Endometrial microvascular endothelial cells (primary cell): Measurements from ENCODE around the gene TRIM8. TPM values are rescaled to one million over a fixed set of nuclear protein-coding genes. Genes with fewer than 3 reads are reported as not detected.

Experiments used
- in situ Hi-C: cut with HindIII; loops from 2 replicates; pipeline ENCODE4 v1.10.0; 2017; ENCODE audit warnings: low sequenced_read_pairs, low pct_unique_long_range_greater_than_20kb; ENCODE audit errors: inconsistent ontology term
- total RNA-seq: library from RNA; depleted of rRNA; stranded (reverse); fragments of >200 nt; gene quantifications from one replicate; pipeline ENCODE4 v1.2.3, GENCODE V29; 2015; ENCODE audit errors: inconsistent ontology term

TRIM8 gene
- total RNA-seq, 1 donor from 2014 or later, result 161 TPM

- in situ Hi-C loops, result no loop called here
These were observed 31.0 kb upstream of the TRIM8 start for GRCh38 chr10:102613286-102613685.

GRCh38 chr10:102613785-102614184 is 30.5 kb upstream of the TRIM8 start:
- in situ Hi-C loops, result no loop called here

- in situ Hi-C loops, result no loop called here
These were observed 29.4 kb upstream of the TRIM8 start for GRCh38 chr10:102614888-102615287.

DNA sequence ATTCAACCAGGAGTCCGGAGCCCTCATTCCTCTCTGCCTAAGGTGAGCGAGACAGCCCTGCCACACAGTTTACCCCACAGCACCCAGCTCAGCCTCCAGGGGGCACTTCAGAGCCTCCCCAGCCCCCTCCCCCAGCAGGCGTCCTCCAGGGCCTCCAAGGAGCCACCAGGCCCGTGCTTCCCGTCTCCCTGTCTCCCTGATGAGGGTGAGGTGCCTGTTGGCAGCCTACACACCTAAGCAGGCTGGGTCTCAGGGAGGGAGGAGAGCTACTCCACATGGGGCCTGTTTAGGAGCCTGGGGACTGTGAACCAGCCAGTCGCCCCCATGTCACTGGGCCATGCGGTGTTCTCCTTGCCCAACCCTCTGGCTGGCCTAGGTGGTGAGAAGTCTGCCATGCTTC is 28.9 kb upstream of the TRIM8 start:
- in situ Hi-C loops, result no loop called here

DNA sequence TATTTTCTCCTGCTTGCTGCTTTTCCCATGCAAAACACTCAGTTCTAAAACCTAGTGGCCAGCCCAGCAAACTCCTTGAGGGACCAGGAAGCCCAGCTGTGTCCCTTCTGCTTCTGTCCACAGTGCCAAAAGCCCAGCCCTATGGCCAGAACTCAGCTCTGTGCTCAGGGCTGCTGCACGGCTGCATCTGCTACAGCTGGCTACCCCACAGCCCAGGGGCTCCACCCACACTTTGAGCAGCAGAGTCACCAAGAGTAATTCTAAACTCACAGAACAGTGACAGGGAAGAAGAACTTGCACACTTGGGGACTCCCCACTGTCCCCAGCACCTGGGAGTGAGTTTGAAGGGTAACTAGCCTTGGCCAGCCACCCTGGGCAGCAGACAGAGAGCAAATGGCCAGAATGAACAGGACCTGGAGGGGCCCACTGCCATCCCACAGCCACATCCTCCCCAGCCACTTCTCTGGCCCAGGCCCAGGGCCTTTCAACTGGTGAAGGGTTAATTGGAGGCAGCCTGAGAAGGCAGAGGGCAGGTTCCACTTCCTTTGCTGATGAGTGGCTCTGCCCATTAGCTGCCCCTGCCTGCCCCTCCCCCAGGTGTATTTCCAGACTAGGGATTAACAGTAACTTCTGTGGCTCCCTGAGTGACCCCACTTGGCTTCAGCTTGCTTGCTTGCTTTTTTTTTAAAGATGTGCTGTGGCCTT is 28.1 kb upstream of the TRIM8 start:
- in situ Hi-C loops, result no loop called here

DNA sequence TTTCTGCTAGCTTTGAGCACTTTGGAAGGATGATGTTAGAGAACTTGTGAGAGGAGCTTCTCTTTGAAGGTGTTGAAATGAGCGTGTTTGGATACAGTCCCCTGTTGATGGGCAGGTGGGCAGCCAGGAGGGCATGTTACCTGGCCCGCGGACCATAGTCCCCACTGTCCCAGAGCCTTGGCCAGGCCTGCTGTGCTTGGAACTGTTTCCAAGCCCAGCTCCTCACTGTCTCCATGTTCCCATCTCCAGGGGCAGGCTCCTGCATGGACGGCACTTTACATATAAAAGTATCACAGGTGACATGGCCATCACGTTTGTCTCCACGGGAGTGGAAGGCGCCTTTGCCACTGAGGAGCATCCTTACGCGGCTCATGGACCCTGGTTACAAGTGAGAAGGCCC is 27.2 kb upstream of the TRIM8 start:
- in situ Hi-C loops, result no loop called here

- in situ Hi-C loops, result no loop called here
These were observed 26.5 kb upstream of the TRIM8 start for GRCh38 chr10:102617816-102618215.

DNA sequence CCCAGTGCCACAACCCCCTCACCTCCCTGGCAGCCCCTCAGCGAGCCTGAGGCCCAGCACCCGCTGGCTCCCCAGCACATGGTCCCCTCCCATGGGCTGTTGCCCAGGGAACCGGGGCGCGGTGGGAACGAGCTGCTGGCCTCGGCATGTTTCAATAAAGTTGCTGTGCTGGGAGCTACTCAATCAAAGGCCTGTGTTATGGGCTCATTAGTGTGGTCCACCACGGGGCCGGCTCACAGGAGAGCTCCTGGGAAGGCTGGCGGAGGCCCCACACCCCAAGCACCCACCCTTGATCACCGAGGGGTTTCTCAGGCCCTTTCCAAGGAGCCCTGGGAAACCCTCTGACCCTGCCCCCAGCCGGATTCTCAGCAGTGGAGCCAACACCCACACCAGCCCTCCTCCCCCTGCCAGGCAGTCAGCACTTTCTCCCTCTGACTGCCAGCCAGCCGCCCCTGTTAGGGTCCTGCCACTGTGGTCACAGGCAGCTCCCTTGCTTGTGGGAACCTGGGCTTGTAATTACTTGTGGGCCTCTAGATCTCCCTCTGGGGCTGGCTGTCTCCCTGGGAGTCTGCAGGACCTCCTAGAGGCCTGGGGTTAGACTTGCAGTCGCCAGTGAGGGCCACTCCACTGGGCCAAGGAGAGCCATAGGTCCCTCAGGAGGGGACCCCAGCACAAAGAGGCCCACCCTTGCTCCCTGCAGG is 24.8 kb upstream of the TRIM8 start:
- in situ Hi-C loops, result no loop called here

DNA sequence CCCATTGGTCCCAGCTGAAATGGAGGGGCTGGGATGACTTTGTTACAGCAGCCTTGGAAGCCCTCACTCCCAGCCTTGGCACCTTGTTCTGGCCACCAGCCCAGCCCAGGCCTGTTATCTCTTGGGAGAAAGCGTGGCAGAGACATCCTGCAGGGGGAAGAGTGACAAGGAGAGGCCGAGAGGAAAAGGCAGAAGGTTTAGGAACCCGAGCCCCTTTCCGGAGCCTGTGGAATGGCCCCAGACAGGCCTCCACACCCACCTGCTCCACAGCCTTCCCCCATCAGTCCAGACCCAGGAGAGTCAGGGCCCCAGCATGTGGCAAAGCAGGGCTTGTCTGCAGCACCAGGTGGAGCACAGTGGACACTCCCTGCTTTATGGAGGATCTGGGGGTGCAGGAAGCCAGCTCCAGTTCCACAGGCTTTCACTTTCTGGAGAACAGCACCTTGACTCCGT is 24.1 kb upstream of the TRIM8 start:
- in situ Hi-C loops, result no loop called here

- in situ Hi-C loops, result no loop called here
These were observed 23.5 kb upstream of the TRIM8 start for GRCh38 chr10:102620591-102621442.

DNA sequence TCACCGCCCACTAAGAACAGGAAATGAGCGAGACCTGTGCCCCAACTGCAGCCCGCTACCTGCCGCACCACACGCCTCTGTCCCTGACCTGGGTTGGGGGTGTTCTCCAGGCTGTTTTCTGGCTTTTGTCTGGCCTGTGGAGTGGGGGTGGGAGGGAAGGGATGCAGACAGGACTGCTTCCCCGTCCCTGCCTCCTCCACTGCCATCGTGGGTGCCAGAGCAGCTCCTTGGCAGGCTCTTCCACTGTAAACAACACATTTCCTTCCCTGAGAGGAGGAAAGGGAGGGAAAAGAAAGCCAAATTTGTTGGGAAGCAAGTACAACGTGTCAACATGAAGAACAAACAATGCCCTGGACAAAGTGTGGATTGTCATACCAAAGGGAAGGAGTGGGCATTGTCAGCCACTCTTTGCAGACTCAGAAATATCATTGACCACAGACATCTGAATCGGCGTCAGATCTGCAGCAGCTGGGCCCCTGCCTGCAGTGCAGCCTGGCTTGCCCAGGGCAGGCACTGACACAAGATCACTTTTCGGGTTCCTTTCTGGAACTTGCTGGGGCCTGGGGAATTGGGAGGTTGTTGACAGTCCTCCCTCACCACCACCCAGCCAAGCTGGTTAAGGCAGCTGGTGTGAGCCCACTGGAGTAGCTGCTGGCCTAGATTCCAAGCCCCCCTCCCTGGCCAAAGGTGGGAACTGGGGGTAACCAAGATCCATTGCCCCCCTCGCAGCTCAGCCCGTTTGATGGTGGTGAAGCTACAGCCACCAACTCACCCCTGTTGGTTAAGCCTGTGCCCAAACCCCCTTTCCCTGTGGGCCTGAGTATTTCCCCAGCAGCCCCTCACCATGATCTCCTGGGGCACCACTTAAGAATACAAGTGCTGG is 22.6 kb upstream of the TRIM8 start:
- in situ Hi-C loops, result no loop called here

DNA sequence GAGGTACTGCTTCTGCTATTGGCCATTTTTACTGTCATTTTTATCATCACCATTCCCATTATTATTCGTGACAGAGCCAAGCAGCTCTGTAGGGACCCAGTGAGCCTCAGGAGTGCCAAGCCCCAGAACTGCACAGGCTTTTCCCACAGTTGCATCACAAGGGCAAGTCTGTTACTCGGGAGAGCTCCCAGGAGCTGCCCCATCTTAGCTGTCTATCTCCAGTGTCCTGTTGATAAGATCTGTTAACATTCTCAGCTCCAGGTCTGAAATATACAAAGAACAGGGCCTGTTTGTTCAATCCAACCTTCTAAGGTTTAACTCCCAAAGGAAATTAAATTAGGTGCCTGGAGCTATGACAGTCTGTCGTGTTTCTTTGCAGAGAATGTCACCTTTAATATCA is 20.2 kb upstream of the TRIM8 start:
- in situ Hi-C loops, result no loop called here

DNA sequence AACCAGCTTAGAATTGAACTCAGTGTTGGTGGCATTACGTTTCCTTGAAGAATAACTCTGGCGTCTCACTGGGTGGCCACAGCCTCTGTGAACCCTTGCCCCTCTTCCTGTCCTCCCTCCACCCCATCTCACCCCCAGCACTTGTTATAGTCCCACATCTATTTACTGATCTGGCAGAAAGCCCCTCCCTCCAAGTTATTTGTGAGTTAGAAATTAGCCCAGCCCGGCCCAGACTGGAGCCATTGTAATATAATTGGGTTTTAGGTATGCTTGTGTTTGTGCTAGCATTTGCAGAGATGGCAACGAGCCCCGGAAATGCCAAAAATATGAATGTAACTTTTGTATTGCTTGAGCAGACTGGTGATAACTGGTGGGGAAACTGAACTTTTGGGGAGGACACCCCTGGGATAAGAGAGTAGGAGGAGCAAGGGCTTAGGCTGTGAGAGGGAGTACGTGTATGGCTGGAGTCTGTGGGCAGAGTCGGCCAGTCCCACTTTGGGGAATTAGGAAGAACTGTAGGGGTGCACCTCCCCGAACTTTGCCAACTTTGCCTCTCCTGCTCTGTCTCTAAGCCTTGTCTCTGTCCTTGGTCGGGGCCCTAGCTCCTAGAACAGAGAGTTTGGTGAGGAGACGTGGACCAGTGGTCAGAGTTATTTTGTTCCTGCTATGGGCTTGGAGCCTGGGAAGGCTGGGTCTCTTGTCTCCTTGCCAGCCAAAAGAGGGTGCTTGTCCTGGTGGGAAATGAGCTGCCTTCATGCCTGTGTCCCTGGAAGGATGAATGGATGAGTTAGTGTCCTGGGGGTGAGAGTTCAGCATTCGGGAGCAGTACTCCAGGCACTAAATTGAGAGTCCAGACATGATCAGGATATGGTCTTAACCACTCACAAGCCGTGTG is 19.3 kb upstream of the TRIM8 start:
- in situ Hi-C loops, result no loop called here

GRCh38 chr10:102626026-102626685 is 18.1 kb upstream of the TRIM8 start:
- in situ Hi-C loops, result no loop called here

- in situ Hi-C loops, result no loop called here
These were observed 17.0 kb upstream of the TRIM8 start for GRCh38 chr10:102627291-102627735.

DNA sequence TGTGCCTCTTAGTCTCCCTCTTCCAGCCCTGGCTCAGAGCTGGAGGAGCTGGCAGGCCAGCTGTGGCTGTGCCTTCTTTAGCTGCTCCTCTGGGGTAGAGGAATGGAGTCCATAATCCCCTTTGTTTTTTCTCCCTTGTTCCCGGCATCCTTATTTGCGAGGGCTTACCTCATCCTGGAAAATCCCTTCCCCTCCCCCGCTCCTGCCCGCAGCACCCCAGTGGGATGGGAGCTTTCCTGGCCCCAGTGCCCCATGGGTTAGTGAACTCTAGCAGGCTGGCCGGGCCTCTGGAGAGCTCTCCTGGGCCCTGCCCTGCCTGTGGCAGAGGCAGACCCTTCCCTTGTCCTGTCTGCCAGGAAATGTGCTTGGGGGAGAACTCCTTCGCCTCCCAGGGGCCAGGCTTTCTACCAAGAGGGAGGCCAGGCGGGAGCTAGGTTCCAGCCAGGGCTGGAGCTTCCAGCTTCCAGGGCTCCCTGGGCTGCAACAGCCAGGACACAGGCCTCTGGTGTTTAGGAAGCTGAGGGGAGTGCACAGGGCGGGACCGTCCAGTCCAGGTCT is 16.5 kb upstream of the TRIM8 start:
- in situ Hi-C loops, result no loop called here

- in situ Hi-C loops, result no loop called here
These were observed 15.8 kb upstream of the TRIM8 start for GRCh38 chr10:102628451-102628911.
